ENCODE measurements around the gene FTO. TPM values are rescaled to one million over a fixed set of nuclear protein-coding genes. Genes with fewer than 3 reads are reported as not detected.

FTO gene
- polyA plus RNA-seq, 3 donors: 16.8 to 51.0 (median 37.7) TPM

GRCh38 chr16:53971616-53972015 is 267.7 kb downstream of the FTO start:
- Histone ChIP-seq H4K20me1 (ENCODE audit: insufficient read depth, low read length) (no peaks in the 10 kb centered on the region), H2AFZ (ENCODE audit: insufficient read depth, low read depth, low read length, poor library complexity, severe bottlenecking) (no peak overlapping the region), H3K4me2 (replicated peaks; ENCODE audit: extremely low read depth, low read length, poor library complexity, severe bottlenecking) (no peak overlapping the region), H3K27me3 (ENCODE audit: control insufficient read depth in 2 of 2, insufficient read depth in 2 of 2, low read length in 2 of 2) (no peaks in the 10 kb centered on the region), H3K9ac (ENCODE audit: insufficient read depth, low read length, poor library complexity, severe bottlenecking) (no peak overlapping the region), H3K36me3 (replicated peaks in 1 of 2; ENCODE audit: control insufficient read depth in 1 of 2, insufficient read depth in 2 of 2, low read length in 2 of 2) (no peaks in the 10 kb centered on the region), H3K9me3 (replicated peaks in 1 of 2; ENCODE audit: control insufficient read depth in 1 of 2, insufficient read depth in 1 of 2, low read length in 2 of 2) (no peaks in the 10 kb centered on the region), H3K4me1 (ENCODE audit: control insufficient read depth in 1 of 2, insufficient read depth in 2 of 2, low read length in 2 of 2) (no peaks in the 10 kb centered on the region), H3K27ac (ENCODE audit: low read depth in 1 of 2, low read length in 2 of 2) (no peak overlapping the region), H3K4me3 (replicated peaks in 1 of 3; ENCODE audit: low read depth in 2 of 3, low read length in 3 of 3) (no peak overlapping the region), H3K79me2 (ENCODE audit: insufficient read depth, low read length) (no peaks in the 10 kb centered on the region)
- H3K27ac Mint-ChIP-seq: peak overlapping the region in 1 of 7 donors; percentile 35
- H3K27me3 Mint-ChIP-seq (ENCODE audit: low read depth in 3 of 3): no peaks in the 10 kb centered on the region
- H3K36me3 Mint-ChIP-seq: peaks cover 1 to 2% of the 10 kb centered on the region in 2 donors
- intact Hi-C loops (cut with micrococcal nuclease): no loop called here
- H3K9me3 Mint-ChIP-seq: no peaks in the 10 kb centered on the region
- no peak for TF ChIP-seq CTCF (IDR thresholded peaks at IDR 0.05)
- no peak overlapping the region for H3K4me3 Mint-ChIP-seq
- H3K4me1 Mint-ChIP-seq: no peaks in the 10 kb centered on the region
- 100% methylated on average over 1 of the region's 5 CpGs for WGBS (ENCODE audit: insufficient coverage)
- DNase-seq: no peak

- no peak overlapping the region for H3K4me2 ChIP-seq (replicated peaks; ENCODE audit: extremely low read depth, low read length, poor library complexity, severe bottlenecking)
- intact Hi-C loops (cut with micrococcal nuclease): no loop called here
- H3K9me3 ChIP-seq (replicated peaks in 1 of 2; ENCODE audit: control insufficient read depth in 1 of 2, insufficient read depth in 1 of 2, low read length in 2 of 2): no peaks in the 10 kb centered on the region
- H4K20me1 ChIP-seq (ENCODE audit: insufficient read depth, low read length): no peaks in the 10 kb centered on the region
- H3K36me3 ChIP-seq (replicated peaks in 1 of 2; ENCODE audit: control insufficient read depth in 1 of 2, insufficient read depth in 2 of 2, low read length in 2 of 2): no peaks in the 10 kb centered on the region
- no peaks in the 10 kb centered on the region for H3K4me1 ChIP-seq (ENCODE audit: control insufficient read depth in 1 of 2, insufficient read depth in 2 of 2, low read length in 2 of 2)
- Mint-ChIP-seq H3K27me3 (ENCODE audit: low read depth in 3 of 3) (no peaks in the 10 kb centered on the region), H3K36me3 (peaks cover 1 to 2% of the 10 kb centered on the region in 2 donors), H3K4me1 (no peaks in the 10 kb centered on the region), H3K27ac (peak overlapping the region in 1 of 7 donors; percentile 61), H3K4me3 (no peak overlapping the region), H3K9me3 (no peaks in the 10 kb centered on the region)
- no peaks in the 10 kb centered on the region for H3K27me3 ChIP-seq (ENCODE audit: control insufficient read depth in 2 of 2, insufficient read depth in 2 of 2, low read length in 2 of 2)
- no peak overlapping the region for H3K27ac ChIP-seq (ENCODE audit: low read depth in 1 of 2, low read length in 2 of 2)
- WGBS (ENCODE audit: insufficient coverage): 94% methylated on average over 3 of the region's 4 CpGs
- no peak overlapping the region for H2AFZ ChIP-seq (ENCODE audit: insufficient read depth, low read depth, low read length, poor library complexity, severe bottlenecking)
- no peak overlapping the region for H3K4me3 ChIP-seq (replicated peaks in 1 of 3; ENCODE audit: low read depth in 2 of 3, low read length in 3 of 3)
- no peak for DNase-seq
- no peaks in the 10 kb centered on the region for H3K79me2 ChIP-seq (ENCODE audit: insufficient read depth, low read length)
- H3K9ac ChIP-seq (ENCODE audit: insufficient read depth, low read length, poor library complexity, severe bottlenecking): no peak overlapping the region
- TF ChIP-seq CTCF (IDR thresholded peaks at IDR 0.05): no peak
Measured at GRCh38 chr16:53973021-53973420, 269.1 kb downstream of the FTO start.

Data from CD14-positive monocyte (primary cell).